Measurements from ENCODE around the gene MEF2B.

DNA sequence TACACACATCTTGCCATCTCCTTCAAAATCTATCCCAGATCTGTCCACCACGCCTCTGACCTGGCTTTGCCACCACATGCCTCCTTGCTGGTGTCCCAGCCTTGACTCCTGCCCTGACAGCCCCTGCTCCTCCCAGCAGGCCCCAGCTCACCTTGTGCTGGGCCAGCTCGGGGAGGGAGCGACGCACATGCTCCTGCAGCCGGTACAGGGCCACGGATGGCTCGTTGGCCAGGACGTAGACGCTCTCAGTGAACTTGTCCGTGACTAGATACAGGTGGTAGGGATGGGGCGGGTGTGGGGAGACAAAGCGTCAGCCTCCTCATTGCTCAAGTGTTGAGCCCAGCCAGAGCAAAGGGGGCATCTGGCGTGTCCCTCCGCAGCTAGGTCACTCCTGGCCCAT, 16.7 kb upstream of the MEF2B start:
- no peak for TF ChIP-seq POLR2AphosphoS5 (IDR thresholded peaks at IDR 0.05)
- TF ChIP-seq, protein P1, sequence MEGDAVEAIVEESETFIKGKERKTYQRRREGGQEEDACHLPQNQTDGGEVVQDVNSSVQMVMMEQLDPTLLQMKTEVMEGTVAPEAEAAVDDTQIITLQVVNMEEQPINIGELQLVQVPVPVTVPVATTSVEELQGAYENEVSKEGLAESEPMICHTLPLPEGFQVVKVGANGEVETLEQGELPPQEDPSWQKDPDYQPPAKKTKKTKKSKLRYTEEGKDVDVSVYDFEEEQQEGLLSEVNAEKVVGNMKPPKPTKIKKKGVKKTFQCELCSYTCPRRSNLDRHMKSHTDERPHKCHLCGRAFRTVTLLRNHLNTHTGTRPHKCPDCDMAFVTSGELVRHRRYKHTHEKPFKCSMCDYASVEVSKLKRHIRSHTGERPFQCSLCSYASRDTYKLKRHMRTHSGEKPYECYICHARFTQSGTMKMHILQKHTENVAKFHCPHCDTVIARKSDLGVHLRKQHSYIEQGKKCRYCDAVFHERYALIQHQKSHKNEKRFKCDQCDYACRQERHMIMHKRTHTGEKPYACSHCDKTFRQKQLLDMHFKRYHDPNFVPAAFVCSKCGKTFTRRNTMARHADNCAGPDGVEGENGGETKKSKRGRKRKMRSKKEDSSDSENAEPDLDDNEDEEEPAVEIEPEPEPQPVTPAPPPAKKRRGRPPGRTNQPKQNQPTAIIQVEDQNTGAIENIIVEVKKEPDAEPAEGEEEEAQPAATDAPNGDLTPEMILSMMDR (IDR thresholded peaks at IDR 0.05), result no peak
